Upper lobe of right lung (tissue), 1 donor: ENCODE measurements around the gene ETV7. TPM values are rescaled to one million over a fixed set of nuclear protein-coding genes. Genes with fewer than 3 reads are reported as not detected.

ENCODE experiments used
- ATAC-seq: fragments of 200-7000 bp; cut with Tn5 transposase; one replicate; pipeline ENCODE4 v1.9.1; 2020; ENCODE audit warnings: mild to moderate bottlenecking, moderate library complexity
- DNase-seq: peaks from one replicate; pipeline ENCODE4 v3.0.0-alpha.2; 2020
- H3K27ac ChIP-seq: fragments of 200-600 bp; one replicate; pipeline ENCODE4 v1.8.0; 2022
- H3K27me3 ChIP-seq: fragments of 200-600 bp; one replicate; pipeline ENCODE4 v1.8.0; 2022; ENCODE audit warnings: mild to moderate bottlenecking
- H3K36me3 ChIP-seq: fragments of 200-600 bp; one replicate; pipeline ENCODE4 v1.8.0; 2022
- H3K4me1 ChIP-seq: fragments of 200-600 bp; one replicate; pipeline ENCODE4 v1.8.0; 2022
- H3K4me3 ChIP-seq: fragments of 200-600 bp; one replicate; pipeline ENCODE4 v1.8.0; 2022; ENCODE audit warnings: mild to moderate bottlenecking
- H3K9me3 ChIP-seq: fragments of 200-600 bp; one replicate; pipeline ENCODE4 v1.8.0; 2022
- intact Hi-C: fragments of 100-400 bp; cut with DNase I; formaldehyde crosslinking; loops from one replicate; pipeline ENCODE4 v1.11.0; 2022
- total RNA-seq: library from RNA; stranded (reverse); fragmentation: NEBNext Ultra II Directional; extraction: Animal tissue kit (Norgen Biotek cat#: 25700); gene quantifications from one replicate; pipeline ENCODE4 v1.2.1, GENCODE V29; 2021
- TF ChIP-seq, protein P1 (sequence below): fragments of 200-600 bp; IDR thresholded peaks from one replicate; pipeline ENCODE4 v1.8.0; 2022; ENCODE audit warnings: antibody characterized with exemption
- donor health status: DM: no; HTN: yes; CAD: no; lungs with severe emphysema.

Gene ETV7
- total RNA-seq, 1 donor from 2014 or later = 6.3 TPM

DNA sequence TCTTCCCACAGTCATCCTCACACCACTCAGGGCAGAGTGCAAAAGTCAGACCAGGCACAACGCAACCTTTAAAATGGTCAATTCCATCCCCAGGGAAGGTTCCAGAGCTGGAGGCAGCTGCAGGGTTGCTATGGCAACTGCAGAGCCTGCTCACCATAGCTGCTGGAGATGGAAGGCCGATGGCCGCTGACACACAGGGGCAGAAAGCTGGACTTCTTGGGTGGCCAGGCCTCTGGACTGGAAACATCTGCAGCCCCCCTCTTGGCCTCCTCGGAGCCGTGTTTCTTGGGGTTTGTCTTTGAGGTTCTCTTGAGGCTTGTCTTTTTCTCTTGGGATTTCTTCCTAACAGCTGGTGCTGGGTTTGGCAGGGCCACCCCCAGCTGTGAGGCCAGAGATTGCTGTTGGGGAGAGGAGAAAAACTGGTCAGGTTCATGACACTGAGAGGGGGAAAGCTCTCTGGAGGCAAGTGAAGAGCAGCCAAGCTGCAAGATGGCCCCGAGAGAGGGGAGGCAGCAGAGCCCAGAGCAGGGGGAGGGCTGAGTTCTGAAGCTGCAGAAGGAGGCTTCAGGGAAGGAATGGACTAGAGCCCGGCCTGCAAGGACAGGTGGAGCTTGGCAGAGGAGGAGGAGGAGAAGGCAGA, 61.0 kb downstream of the ETV7 start:
- no peak overlapping the region for H3K27ac ChIP-seq
- peaks cover 9% of the 10 kb centered on the region for H3K27me3 ChIP-seq
- TF ChIP-seq, protein P1, sequence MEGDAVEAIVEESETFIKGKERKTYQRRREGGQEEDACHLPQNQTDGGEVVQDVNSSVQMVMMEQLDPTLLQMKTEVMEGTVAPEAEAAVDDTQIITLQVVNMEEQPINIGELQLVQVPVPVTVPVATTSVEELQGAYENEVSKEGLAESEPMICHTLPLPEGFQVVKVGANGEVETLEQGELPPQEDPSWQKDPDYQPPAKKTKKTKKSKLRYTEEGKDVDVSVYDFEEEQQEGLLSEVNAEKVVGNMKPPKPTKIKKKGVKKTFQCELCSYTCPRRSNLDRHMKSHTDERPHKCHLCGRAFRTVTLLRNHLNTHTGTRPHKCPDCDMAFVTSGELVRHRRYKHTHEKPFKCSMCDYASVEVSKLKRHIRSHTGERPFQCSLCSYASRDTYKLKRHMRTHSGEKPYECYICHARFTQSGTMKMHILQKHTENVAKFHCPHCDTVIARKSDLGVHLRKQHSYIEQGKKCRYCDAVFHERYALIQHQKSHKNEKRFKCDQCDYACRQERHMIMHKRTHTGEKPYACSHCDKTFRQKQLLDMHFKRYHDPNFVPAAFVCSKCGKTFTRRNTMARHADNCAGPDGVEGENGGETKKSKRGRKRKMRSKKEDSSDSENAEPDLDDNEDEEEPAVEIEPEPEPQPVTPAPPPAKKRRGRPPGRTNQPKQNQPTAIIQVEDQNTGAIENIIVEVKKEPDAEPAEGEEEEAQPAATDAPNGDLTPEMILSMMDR = no peak
- ATAC-seq = peak; percentile 36
- intact Hi-C loops = no loop called here
- DNase-seq = no peak
- H3K4me1 ChIP-seq = no peaks in the 10 kb centered on the region
- no peak overlapping the region for H3K4me3 ChIP-seq
- no peaks in the 10 kb centered on the region for H3K36me3 ChIP-seq
- H3K9me3 ChIP-seq = no peaks in the 10 kb centered on the region

DNA sequence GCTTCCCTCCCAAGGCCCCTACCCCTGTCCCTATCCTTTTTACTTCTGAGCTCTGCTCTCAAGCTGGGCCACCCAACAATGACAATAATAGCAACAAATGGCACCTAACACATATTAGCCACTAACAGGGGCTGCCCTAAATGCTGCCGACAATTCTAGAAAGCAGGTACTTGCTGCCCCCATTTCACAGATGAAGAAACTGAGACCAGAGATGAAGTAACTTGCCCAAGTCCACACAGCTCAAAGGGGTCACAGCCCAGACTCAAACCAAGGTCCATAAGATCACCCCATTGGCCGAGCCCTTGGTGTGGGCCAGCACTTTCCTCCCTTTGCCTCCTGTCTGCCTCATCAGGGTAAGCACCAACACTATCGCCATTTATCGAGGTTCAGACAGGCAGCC, 62.8 kb downstream of the ETV7 start:
- DNase-seq (no peak), ATAC-seq (no peak)
- Histone ChIP-seq H3K27ac (no peak overlapping the region), H3K9me3 (no peaks in the 10 kb centered on the region), H3K27me3 (peaks cover 4% of the 10 kb centered on the region), H3K4me1 (no peaks in the 10 kb centered on the region), H3K36me3 (no peaks in the 10 kb centered on the region), H3K4me3 (no peak overlapping the region)
- intact Hi-C loops = no loop called here
- TF ChIP-seq, protein P1 = no peak

DNA sequence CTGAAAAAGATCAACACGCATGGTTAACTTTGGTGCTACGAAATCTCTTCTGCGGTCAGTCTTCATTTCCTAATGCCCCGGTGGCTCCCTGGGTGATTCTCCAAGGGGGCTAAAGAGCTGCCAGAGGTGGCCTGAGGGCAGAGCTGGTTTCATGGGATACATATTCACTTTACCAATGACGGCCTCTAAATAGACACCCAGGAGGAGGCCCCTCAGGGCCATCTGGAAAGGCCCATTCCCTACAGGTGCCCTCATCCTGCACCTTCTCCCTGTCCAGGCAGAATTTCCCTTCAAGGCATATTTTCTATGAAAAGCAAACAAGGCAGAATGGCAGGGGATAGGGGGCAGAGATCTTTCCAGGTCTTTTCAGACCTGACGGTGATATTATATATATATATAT, 63.3 kb downstream of the ETV7 start:
- no peaks in the 10 kb centered on the region for H3K9me3 ChIP-seq
- ATAC-seq (no peak), DNase-seq (no peak)
- TF ChIP-seq, protein P1 = no peak
- H3K36me3 ChIP-seq = no peaks in the 10 kb centered on the region
- intact Hi-C loops = no loop called here
- no peak overlapping the region for H3K4me3 ChIP-seq
- H3K27ac ChIP-seq = no peak overlapping the region
- no peaks in the 10 kb centered on the region for H3K27me3 ChIP-seq
- H3K4me1 ChIP-seq = no peaks in the 10 kb centered on the region

DNA sequence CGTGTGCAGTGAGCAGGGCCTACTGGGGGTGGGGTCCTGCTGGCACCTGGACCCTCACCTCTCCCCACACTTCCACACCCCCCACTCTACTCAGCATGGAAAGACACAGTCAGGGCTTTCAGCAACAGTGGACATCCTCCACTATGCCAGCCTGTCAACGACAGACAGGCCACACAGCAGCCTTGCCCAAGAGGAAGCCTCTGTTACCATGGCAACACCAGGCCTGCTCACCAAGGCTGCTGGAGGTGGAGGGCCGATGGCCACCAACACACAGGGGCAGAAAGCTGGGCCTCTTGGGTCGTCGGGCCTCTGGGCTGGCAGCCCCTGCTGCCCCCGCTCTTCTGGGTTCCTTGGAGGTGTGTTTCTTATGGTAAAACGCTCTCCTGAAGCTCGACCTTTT, 64.4 kb downstream of the ETV7 start:
- Histone ChIP-seq H3K9me3 (no peaks in the 10 kb centered on the region), H3K27ac (no peak overlapping the region), H3K4me3 (no peak overlapping the region), H3K4me1 (no peaks in the 10 kb centered on the region), H3K27me3 (no peaks in the 10 kb centered on the region), H3K36me3 (no peaks in the 10 kb centered on the region)
- TF ChIP-seq, protein P1 = no peak
- intact Hi-C loops = no loop called here
- ATAC-seq (no peak), DNase-seq (no peak)

DNA sequence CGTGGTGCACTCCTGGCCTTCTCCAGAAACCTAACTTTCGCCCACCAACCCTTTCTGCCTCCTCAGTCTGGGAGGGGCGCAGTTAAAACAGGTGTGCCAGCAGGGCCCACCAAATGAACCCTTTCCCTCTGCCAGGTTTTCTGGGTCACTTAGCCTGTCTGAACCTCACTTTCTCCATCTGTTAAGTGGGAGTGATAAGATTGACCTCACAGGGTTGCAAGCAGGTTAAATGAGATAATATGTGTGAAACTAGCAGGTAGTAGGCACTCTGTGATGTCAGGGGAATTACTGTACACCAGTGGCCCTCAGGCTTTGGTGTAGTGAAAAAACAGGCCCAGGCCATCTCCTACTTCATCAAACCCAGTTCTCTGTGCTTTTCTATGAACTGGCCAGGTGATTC, 64.9 kb downstream of the ETV7 start:
- no peaks in the 10 kb centered on the region for H3K27me3 ChIP-seq
- no peak for DNase-seq
- no peak overlapping the region for H3K4me3 ChIP-seq
- H3K27ac ChIP-seq = no peak overlapping the region
- no peak for ATAC-seq
- no peaks in the 10 kb centered on the region for H3K4me1 ChIP-seq
- intact Hi-C loops = no loop called here
- H3K9me3 ChIP-seq = no peaks in the 10 kb centered on the region
- no peaks in the 10 kb centered on the region for H3K36me3 ChIP-seq
- TF ChIP-seq, protein P1 = no peak

DNA sequence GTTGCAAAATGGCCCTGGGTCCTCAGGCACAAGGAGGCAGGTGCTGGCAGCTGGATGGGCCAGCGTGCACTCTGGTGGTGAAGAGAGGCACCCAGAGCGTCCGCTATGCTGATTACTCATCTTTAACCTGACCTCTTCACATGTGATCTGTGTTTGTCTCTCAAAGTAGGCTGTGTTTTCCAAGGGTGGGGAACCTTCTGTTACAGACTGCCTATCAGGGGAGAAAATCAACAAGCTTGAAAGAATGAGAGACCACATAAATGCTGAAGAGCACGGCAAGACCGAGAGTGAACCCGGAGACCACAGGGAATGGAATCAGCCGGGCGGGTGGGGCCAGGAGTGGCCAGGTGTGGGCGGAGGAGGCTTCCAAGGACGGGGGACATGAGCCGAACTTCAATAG, 67.0 kb downstream of the ETV7 start:
- TF ChIP-seq, protein P1 = no peak
- no peaks in the 10 kb centered on the region for H3K9me3 ChIP-seq
- no peaks in the 10 kb centered on the region for H3K36me3 ChIP-seq
- H3K27ac ChIP-seq = no peak overlapping the region
- intact Hi-C loops = no loop called here
- DNase-seq = no peak
- H3K27me3 ChIP-seq = no peaks in the 10 kb centered on the region
- ATAC-seq = no peak
- no peak overlapping the region for H3K4me3 ChIP-seq
- H3K4me1 ChIP-seq = no peaks in the 10 kb centered on the region
